ENCODE measurements around the gene ZNF398.
"Not testable (repeated sequence)": the region's sequence is repeated elsewhere in the genome, so short reads cannot be mapped to it uniquely, and the experiment has no call there.

Gene ZNF398

GRCh38 chr7:149225656-149226055 lies 78.4 kb downstream of the ZNF398 start:
- TF ChIP-seq, protein P1, sequence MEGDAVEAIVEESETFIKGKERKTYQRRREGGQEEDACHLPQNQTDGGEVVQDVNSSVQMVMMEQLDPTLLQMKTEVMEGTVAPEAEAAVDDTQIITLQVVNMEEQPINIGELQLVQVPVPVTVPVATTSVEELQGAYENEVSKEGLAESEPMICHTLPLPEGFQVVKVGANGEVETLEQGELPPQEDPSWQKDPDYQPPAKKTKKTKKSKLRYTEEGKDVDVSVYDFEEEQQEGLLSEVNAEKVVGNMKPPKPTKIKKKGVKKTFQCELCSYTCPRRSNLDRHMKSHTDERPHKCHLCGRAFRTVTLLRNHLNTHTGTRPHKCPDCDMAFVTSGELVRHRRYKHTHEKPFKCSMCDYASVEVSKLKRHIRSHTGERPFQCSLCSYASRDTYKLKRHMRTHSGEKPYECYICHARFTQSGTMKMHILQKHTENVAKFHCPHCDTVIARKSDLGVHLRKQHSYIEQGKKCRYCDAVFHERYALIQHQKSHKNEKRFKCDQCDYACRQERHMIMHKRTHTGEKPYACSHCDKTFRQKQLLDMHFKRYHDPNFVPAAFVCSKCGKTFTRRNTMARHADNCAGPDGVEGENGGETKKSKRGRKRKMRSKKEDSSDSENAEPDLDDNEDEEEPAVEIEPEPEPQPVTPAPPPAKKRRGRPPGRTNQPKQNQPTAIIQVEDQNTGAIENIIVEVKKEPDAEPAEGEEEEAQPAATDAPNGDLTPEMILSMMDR (IDR thresholded peaks at IDR 0.05; ENCODE audit: low read length) = no peak
- no peak for TF ChIP-seq EZH2 (IDR thresholded peaks at IDR 0.05; ENCODE audit: borderline replicate concordance, low read length)
- no peaks in the 10 kb centered on the region for H3K79me2 ChIP-seq (ENCODE audit: insufficient read depth, low read length)
- H3K36me3 ChIP-seq (ENCODE audit: insufficient read depth, low read length) = no peaks in the 10 kb centered on the region; the same call in 1 of the 2 replicates
- no peaks in the 10 kb centered on the region for H3K9me2 ChIP-seq (ENCODE audit: low read depth, low read length)
- H3K27ac ChIP-seq (ENCODE audit: low read depth, low read length, poor library complexity, severe bottlenecking) = no peak overlapping the region
- H3K9ac ChIP-seq (ENCODE audit: low read length) = no peak overlapping the region
- H3K9me3 ChIP-seq (ENCODE audit: low read length) = no peaks in the 10 kb centered on the region
- H3K4me1 ChIP-seq (ENCODE audit: insufficient read depth, low read length, severe bottlenecking) = no peaks in the 10 kb centered on the region
- H4K20me1 ChIP-seq (ENCODE audit: insufficient read depth, low read length) = no peaks in the 10 kb centered on the region
- H3K4me2 ChIP-seq (ENCODE audit: low read length) = no peak overlapping the region
- no peak overlapping the region for H3K4me3 ChIP-seq (ENCODE audit: low read depth, low read length, poor library complexity, severe bottlenecking)
- H2AFZ ChIP-seq (ENCODE audit: low read length) = no peak overlapping the region
- no peaks in the 10 kb centered on the region for H3F3A ChIP-seq (ENCODE audit: insufficient read depth, low read length)
- no peaks in the 10 kb centered on the region for H3K27me3 ChIP-seq (ENCODE audit: insufficient read depth, low read length)

DNA sequence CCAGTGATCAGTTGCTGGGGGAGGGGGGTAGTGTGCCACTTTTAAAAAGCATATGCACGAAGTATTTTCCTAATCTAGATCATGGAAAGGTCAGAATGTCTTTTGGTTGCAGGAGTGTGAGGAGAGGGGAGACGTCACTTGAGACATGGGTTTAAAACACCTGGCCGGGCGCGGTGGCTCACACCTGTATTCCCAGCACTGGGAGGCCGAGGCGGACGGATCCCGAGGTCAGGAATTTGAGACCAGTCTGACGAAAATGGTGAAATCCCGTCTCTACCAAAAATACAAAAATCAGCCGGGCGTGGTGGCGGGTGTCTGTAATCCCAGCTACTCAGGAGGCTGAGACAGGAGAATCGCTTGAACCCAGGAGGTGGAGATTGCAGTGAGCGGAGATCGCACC lies 79.1 kb downstream of the ZNF398 start:
- H3K9ac ChIP-seq (ENCODE audit: low read length); H3K4me1 ChIP-seq (ENCODE audit: insufficient read depth, low read length, severe bottlenecking); H2AFZ ChIP-seq (ENCODE audit: low read length); H3K27ac ChIP-seq (ENCODE audit: low read depth, low read length, poor library complexity, severe bottlenecking); H3K4me2 ChIP-seq (ENCODE audit: low read length); H3K36me3 ChIP-seq (ENCODE audit: insufficient read depth, low read length); H3K9me2 ChIP-seq (ENCODE audit: low read depth, low read length); H3F3A ChIP-seq (ENCODE audit: insufficient read depth, low read length); H3K9me3 ChIP-seq (ENCODE audit: low read length); H3K79me2 ChIP-seq (ENCODE audit: insufficient read depth, low read length); H4K20me1 ChIP-seq (ENCODE audit: insufficient read depth, low read length); H3K27me3 ChIP-seq (ENCODE audit: insufficient read depth, low read length); H3K4me3 ChIP-seq (ENCODE audit: low read depth, low read length, poor library complexity, severe bottlenecking): not testable (repeated sequence)

GRCh38 chr7:149226840-149227494 lies 79.7 kb downstream of the ZNF398 start:
- Histone ChIP-seq H3K4me2 (ENCODE audit: low read length) (no peak overlapping the region), H3K4me1 (ENCODE audit: insufficient read depth, low read length, severe bottlenecking) (no peaks in the 10 kb centered on the region), H4K20me1 (ENCODE audit: insufficient read depth, low read length) (no peaks in the 10 kb centered on the region), H3K9ac (ENCODE audit: low read length) (no peak overlapping the region), H3K9me3 (ENCODE audit: low read length) (no peaks in the 10 kb centered on the region), H3K27ac (ENCODE audit: low read depth, low read length, poor library complexity, severe bottlenecking) (no peak overlapping the region), H3K36me3 (ENCODE audit: insufficient read depth, low read length) (no peaks in the 10 kb centered on the region; the same call in 1 of the 2 replicates), H3K27me3 (ENCODE audit: insufficient read depth, low read length) (no peaks in the 10 kb centered on the region), H2AFZ (ENCODE audit: low read length) (no peak overlapping the region), H3K4me3 (ENCODE audit: low read depth, low read length, poor library complexity, severe bottlenecking) (no peak overlapping the region), H3K79me2 (ENCODE audit: insufficient read depth, low read length) (no peaks in the 10 kb centered on the region), H3F3A (ENCODE audit: insufficient read depth, low read length) (no peaks in the 10 kb centered on the region), H3K9me2 (ENCODE audit: low read depth, low read length) (no peaks in the 10 kb centered on the region)
- TF ChIP-seq EZH2 (IDR thresholded peaks at IDR 0.05; ENCODE audit: borderline replicate concordance, low read length) = no peak
- TF ChIP-seq, protein P1 (IDR thresholded peaks at IDR 0.05; ENCODE audit: low read length) = no peak

- no peaks in the 10 kb centered on the region for H3K4me1 ChIP-seq (ENCODE audit: insufficient read depth, low read length, severe bottlenecking)
- TF ChIP-seq, protein P1 (IDR thresholded peaks at IDR 0.05; ENCODE audit: low read length) = no peak
- no peak for TF ChIP-seq EZH2 (IDR thresholded peaks at IDR 0.05; ENCODE audit: borderline replicate concordance, low read length)
- no peak overlapping the region for H3K27ac ChIP-seq (ENCODE audit: low read depth, low read length, poor library complexity, severe bottlenecking)
- H3K4me3 ChIP-seq (ENCODE audit: low read depth, low read length, poor library complexity, severe bottlenecking) = no peak overlapping the region
- no peak overlapping the region for H3K9ac ChIP-seq (ENCODE audit: low read length)
- H3K9me3 ChIP-seq (ENCODE audit: low read length) = no peaks in the 10 kb centered on the region
- no peaks in the 10 kb centered on the region for H3K9me2 ChIP-seq (ENCODE audit: low read depth, low read length)
- no peaks in the 10 kb centered on the region for H4K20me1 ChIP-seq (ENCODE audit: insufficient read depth, low read length)
- no peak overlapping the region for H2AFZ ChIP-seq (ENCODE audit: low read length)
- no peaks in the 10 kb centered on the region for H3K79me2 ChIP-seq (ENCODE audit: insufficient read depth, low read length)
- no peaks in the 10 kb centered on the region for H3K27me3 ChIP-seq (ENCODE audit: insufficient read depth, low read length)
- H3F3A ChIP-seq (ENCODE audit: insufficient read depth, low read length) = no peaks in the 10 kb centered on the region
- H3K36me3 ChIP-seq (ENCODE audit: insufficient read depth, low read length) = no peaks in the 10 kb centered on the region; the same call in 1 of the 2 replicates
- no peak overlapping the region for H3K4me2 ChIP-seq (ENCODE audit: low read length)
Observed at GRCh38 chr7:149228831-149229471, 81.7 kb downstream of the ZNF398 start.
